HCEC 1CT (cell line): ENCODE measurements around the gene BNIP3.
A peak's percentile ranks its signal among the peaks of the same experiment; 100 is the strongest.

Source experiments
- DNase-seq: peaks from one replicate; pipeline ENCODE4 v3.0.0-alpha.2; 2017

BNIP3 gene

DNA sequence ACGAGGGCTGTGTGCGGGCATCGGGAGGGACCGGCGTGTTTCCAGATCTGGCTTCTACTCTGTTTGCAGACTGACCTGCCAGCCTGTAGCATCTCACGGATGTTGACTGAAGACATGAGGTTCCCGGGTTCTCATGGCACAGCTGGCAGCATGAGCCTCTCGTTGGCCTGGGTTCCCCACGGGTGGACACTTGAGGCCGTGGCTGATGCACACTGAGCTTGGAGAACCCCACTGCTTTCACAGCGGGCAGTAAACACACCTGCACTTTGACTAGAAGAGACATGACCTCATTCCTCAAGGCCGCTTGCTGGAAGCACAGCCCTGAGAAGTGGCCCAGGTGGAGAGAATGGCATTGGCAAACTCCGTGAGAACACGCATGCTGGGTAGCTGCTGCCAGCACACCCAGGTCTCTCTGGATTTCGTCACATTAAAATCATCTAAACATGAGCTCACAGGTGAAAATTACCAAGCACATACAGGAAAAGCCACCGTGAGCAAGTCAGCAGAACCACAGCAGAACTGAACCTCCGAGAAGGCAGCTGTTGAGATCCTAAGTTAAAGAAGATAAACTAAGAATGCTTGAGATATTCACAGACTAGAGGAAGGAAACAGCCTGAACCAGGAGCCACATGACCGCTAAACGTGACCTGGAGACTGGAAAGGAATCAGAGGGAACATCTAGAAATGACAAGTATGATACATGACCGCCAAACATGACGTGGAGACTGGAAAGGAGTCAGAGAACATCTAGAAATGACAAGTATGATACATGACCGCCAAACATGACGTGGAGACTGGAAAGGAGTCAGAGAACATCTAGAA, 32.5 kb downstream of the BNIP3 start:
- DNase-seq, result no peak

DNA sequence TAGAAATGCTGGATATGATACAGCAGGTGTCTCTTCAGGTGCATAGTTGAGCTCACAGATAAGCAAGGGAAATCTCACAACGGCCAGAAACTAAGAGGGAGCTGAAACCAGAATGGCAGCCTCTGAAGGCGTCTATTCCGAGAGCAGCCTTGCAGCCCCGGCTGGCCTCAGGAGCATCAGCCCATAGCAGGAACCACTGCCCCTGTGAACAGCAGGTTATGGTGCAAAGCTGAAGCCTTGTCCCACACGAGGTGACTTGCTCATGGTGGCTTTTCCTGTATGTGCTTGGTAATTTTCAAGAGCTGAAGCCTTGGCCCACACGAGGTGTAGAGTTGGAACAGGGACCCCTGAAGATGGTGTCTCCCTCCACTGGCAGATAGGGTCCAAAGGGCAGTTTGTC, 33.2 kb downstream of the BNIP3 start:
- no peak for DNase-seq

DNA sequence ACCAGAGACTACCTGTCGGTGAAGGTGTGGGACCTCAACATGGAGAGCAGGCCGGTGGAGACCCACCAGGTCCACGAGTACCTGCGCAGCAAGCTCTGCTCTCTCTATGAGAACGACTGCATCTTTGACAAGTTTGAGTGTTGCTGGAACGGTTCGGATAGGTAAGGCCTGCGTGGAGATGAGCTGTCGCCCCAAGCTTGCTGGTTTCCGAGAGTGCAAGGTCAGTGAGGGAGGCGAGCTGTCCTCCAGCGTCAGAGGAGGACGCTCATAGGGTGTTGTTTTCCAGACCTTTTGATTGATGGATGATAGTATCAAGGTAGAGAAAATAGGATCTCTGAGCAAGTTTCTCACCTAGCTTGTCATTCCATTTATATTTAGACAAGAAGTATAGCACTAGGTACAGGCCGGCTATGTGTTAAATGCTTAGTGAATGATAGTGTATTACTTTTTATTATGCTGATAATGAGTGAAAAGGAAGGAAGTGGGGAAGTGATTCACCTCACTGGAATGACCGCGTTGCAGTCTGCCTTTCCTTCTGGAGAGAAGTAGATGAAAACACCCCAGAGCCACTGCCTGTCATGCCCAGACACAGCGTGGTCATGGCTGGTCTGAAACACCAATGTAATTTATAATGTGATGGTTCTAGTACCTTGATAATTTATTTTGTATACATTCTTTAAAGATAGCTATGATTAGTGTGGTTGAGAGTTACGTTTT, 33.9 kb downstream of the BNIP3 start:
- peak; percentile 84 for DNase-seq

DNA sequence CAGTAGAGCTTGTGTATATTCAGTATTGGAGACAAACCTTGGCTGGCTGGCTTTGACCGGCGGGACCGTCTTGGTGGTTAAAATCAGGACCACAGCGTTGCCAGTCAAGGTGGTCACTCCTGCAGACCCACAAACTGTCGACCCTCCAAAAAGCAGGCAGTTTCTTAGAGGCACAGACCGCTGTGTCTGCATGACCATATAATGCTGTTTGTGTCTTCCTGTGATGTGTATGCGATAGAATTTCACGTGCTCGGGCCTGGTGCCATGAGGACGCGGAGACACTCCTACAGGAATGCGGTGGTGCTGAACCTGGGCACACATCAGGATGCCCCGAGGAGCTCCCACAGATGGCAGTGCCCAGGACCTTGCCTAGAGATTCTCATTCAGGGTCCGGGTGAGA, 34.8 kb downstream of the BNIP3 start:
- no peak for DNase-seq

DNA sequence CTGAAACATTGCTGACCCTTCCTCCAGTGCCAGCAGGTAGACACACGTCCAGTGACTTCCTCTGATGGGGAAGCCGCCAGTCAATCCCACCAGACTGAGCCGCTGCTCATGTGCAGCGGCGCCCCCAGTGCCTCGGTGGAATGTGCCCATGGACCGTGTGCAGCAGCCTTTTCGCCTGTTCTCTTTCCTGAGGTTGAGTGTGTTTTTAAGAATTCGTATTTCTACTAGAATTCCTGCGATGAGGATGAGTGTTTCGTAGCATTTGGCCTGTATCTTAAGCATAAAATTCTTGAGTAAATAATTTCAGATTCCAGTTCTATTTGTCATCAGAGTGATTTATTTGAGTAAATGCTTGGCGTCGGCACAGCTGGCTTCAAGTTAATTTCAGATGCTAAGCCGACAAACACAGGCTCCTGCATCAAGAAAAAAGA, 35.4 kb downstream of the BNIP3 start:
- peak; percentile 95 for DNase-seq

DNA sequence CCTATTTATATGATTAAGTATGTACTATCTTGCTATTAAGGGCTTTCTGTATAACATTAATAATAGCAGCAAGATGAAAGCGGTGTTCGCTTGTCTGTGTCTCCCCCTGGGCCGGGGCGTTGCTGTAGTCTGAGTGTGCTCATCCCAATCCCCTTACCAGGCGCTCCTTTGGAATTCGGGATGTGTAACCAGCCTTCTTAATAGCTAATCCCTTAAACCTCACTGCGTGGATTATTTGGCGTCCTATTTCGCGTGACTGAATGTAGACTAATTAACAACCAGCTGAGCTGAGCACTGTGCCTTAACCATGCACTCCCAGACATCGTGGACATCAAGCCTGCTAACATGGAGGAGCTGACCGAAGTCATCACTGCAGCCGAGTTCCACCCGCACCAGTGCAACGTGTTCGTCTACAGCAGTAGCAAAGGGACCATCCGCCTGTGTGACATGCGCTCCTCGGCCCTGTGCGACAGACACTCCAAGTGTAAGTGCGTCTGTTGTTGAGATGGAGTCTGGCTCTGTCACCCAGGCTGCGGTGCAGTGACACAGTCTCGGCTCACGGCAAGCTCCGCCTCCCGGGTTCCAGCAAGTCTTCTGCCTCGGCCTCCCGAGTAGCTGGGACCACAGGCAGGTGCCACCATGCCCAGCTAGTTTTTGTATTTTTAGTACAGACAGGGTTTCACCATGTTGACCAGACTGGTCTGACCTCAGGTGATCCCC, 36.6 kb downstream of the BNIP3 start:
- DNase-seq, result no peak

DNA sequence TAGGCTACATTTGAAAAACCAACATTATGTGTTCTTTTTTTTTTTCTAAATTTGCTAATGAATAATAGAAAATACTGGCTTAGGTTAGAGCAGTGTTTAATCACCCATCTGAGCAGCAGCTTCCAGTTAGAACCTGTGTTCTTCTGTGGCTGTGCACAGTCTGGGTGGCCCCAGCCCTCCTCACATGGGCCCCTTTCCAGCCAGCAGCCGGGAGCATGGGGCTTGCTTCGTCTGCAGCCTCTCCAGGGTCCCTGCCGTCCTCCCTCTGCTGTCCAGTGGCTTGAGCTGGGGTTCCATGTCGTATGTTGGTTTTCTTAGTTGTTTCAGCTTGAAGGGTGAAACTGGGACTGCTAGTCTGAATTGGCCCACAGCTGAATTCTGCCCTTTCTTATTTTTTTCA, 37.3 kb downstream of the BNIP3 start:
- no peak for DNase-seq

DNA sequence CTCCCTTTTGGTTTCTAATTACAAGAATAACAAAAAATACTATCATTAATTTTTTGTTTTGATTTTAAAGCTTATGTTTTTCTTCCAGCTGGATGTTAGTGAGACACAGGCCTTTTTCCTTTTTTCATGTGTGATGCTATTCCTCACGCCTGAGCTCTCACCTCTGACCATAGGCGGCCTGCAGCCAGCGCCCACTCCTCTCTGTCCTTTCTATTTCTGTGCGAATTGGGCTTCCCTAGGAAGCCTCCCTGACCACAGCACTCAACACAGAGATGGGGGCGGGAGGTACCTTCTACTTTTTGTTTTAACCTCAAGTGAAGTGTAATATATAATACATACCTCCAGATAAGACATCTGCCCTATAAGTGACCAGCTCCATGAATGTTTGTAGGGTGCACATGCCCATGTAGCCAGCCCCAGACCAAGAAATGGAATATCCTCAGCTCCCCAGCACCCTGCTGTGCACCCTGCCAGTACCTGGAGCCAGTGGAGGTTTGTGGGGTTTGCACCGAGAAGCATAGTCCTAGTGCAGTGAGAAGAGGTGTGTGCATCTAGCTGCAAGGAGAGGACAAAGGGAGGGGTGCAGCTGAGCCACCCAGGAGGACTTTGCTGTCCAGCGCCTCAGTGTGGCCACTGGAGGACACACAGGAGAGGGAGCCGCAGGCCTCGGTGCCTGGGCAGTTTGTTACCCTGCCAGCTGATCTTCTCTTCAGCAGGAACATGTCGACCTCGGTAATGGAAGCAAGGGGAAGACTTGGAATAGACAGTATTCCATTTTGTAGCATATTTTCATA, 38.5 kb downstream of the BNIP3 start:
- DNase-seq, result peak; percentile 26

DNA sequence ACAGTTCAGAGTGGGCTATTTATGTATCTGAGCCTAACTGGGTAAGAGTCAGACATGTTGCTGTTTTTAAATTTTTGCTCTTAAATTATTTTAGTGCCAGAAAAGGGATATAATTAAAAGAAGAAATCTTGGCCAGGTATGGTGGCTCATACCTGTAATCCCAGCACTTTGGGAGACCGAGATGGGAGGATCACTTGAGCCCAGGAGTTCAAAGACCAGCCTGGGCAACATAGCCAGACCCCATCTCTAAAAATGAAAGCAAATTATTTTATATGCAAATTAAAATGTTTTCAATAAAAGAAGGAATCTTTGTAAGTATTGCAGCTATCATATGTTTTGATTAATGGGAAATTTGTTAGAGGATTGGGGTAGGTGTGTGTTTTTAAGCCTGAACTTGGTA, 39.3 kb downstream of the BNIP3 start:
- DNase-seq, result no peak

DNA sequence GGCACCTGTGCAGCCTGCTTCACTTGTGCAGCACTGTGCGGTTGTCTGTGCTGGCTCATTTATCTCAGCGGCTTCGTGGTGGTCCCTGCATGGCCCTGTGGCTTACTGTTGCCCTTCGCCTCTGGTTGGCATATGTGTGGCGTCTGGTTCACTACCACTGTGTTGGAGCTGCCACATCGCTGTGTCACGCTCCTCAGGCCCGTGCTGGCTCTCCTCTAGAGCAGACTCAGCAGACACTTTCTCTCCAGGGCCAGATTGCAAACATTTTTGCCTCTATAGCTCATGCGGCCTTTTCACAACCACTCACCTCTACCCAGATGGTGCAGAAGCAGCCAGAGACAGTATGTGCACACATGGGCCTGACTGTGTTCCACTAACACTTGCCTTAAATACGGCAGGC, 43.0 kb downstream of the BNIP3 start:
- DNase-seq, result no peak

DNA sequence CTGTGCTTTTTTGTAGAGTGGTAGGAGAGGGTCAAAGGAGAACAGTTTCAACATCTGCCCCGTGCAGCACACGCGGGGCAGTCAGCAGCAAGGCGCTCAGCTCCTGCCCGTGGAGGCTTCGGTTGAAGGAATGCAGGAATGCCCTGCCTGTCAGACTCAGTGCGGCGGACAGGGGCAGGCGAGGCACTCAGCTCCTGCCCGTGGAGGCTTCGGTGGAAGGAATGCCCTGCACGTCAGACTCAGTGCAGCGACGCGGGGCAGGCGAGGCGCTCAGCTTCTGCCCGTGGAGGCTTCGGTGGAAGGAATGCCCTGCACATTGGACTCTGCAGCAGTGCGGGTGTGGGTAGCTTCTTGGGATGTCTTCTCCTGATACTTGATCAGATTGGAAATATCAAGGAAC, 43.9 kb downstream of the BNIP3 start:
- no peak for DNase-seq

DNA sequence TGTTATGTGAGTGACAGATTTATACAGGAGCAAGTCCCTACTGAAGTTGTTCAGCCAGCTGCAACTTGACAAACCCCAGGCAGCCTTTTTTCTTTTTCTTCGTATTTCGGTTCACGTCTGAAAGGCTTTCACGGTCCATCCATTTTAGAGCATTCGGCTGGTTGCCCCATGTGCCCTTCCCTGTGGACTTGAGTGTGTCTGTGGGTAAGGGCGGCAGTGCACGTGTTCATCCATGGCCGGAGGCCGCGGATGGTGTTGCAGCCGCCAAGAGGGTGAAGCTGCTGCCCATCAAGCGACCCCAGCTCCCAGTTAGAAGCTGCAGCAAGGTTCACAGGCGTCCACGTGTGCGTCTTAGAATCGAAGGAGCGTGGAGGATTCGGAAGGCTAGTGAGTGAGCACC, 45.0 kb downstream of the BNIP3 start:
- no peak for DNase-seq

DNA sequence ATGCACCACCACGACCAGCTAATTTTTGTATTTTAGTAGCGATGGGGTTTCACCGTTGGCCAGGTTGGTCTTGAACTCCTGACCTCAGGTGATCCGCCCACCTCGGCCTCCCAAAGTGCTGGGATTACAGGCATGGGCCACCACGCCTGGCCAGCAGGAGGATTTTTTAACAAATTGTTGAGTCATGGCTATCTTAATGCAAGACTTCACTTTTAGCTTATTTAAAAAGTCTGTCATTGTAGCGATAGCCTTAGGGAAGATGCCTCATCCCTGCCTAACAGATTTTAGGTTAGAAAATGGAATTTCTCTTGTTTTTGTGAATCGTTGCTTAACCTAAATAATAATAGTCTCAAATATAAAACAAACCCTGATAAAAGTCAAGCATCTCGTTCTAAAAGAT, 45.4 kb downstream of the BNIP3 start:
- DNase-seq, result no peak

DNA sequence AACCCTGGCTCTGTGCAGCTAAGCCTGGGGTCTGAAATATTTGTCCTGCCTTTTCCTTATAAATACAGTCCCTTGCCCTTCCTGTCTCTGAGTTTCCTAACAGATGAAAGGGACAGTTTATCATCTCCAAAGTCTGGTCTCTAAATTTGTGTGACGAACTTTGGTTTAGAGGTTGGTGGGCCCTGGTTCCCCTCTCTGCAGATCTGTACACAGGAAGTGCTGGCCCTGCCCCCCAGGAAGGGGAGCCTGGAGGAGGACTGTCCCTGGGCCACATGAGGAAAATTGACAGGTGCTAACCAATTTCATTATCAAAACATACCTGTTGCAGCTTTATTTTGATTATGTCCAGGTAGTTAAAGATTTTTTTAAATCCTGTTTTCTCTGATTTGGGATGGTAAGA, 46.5 kb downstream of the BNIP3 start:
- no peak for DNase-seq

DNA sequence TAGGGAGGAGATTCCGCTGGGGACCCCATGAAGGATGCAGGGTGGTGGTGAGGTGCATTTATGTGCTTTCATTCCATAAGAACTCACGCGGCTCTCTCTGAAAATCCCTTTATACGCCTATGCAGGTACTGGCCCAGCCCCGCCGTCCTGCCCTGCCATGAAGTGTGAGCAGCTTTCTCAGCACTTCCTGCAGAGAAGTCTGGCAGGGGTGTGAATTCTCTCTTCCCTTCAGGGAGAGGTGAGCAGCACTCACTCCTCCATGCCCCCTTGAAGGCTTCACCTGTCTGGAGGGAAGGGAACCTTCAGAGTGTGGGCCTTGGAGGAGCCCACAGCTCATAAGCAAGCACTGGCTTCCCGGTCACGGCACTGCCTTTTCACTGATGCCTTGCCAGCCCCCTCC, 47.0 kb downstream of the BNIP3 start:
- no peak for DNase-seq

DNA sequence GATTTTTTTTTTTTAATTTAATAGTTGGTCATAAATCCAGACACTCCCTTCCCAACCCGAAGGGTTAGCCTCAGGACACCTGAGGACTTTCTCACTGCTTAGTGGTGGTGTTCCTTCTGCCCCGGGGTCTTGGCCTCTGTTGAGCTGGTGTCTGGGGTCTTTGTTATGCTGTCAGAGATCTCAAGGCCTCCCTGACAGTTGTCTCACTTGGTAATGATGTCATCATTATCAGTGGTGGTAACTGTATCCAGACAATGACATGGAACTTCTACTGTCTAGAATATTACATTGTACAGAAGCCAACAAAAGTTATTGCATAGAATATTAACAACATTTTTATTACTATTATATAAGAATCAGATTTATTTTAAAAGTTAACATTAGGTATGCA, 48.0 kb downstream of the BNIP3 start:
- DNase-seq, result no peak

DNA sequence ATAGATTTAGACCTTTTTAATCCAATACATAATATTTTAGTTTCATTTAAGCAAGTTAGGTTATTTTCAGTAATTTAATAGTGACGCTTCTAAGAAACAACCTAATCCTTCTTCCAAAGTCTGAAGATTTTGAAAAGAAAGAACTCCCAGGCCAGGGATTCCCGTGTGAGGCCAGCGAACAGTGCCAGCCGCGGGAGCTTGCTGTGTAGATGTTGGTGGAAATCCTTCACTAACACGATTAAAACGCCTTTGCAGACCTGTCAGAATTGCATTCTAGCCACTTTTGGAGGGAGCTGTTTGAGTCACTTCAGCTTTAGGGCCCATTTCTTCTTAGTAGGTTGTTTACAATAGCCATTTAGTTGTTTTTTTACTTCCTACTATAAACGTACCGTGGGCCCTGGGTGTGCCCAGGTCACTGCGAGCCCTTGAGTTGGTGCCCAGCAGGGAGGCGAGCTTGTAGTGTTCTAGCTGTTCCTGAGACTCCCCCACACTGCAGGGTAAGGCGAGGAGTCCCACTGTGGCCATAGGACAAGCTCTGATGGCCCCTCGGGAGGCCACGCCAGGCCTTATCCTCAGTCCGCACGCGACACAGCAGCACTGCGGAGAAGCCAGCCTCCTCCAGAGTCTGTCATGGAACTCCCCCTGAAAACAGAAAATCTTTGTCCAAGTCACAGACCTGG, 48.6 kb downstream of the BNIP3 start:
- DNase-seq, result no peak

DNA sequence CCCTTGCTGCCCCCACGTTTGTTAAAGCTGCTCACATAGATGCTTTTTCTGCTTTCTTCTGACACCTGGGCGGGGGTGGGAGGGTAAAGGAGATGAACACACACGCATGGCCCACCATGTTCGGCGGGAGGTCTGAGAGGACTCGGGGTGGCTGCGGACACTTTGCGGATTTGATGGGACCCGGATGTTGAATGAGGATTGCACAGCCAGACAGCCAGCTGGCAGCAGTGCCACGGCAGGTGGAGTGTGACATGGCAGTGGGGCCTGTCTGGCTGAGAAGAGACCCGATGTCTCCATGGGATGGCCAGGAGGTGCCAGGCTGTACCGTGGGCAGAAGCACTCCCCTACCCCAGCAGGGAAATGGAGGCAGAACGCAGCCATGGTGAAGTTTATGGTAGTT, 49.7 kb downstream of the BNIP3 start:
- no peak for DNase-seq

DNA sequence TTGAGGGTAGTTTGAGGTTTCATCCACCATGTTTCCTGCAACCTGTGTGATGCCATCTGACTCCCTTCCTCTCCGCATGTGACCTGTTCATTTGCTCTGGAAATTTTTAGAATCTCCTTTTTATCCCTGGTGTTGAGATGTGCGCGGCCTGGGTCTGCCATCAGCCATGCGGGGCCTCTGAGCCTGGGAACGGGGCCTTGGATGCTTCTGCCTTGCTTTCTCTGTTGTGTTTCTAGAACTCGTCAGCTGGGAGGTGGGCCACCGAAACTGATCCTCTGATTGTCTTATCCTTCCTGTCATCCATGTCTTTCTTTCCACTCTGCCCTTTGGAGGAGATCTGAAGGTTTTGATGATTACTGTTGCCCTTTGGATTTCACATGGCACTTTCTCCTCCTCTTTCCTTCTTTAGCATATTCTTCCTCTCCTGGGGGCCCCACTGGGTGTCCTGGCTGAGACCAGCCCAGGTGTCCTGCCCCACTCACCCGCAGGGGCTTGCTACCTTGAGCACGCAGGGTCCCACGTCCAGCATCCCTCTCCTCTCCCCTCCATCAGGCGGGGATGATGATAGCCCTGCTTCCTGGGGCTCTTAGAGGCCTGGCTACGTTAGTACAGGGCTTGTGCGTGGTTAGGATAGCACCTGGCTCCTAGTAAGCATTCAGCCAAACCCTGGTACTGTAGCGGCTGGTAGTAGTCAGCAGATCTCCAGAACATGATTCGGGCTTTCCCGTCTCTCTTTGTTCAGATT, 51.0 kb downstream of the BNIP3 start:
- DNase-seq, result no peak

DNA sequence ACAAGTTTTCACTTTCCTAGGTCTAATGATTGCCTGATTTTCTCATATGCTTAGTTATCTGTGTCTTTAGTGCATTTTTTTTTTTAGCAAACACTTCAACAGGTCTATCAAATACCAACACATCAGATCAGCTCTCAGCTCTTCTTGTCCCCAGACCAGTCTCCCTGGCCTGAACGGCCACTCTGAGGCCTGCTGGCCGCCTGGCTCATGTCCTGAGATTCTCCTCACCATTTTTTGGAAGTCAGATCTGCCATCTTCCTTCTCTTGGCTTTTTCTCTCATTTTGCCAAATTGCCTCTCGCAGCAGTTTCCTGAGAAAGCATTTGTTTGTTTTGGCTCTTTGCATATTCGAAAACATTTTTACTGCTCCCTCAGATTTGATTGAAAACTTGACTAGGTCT, 51.6 kb downstream of the BNIP3 start:
- no peak for DNase-seq

DNA sequence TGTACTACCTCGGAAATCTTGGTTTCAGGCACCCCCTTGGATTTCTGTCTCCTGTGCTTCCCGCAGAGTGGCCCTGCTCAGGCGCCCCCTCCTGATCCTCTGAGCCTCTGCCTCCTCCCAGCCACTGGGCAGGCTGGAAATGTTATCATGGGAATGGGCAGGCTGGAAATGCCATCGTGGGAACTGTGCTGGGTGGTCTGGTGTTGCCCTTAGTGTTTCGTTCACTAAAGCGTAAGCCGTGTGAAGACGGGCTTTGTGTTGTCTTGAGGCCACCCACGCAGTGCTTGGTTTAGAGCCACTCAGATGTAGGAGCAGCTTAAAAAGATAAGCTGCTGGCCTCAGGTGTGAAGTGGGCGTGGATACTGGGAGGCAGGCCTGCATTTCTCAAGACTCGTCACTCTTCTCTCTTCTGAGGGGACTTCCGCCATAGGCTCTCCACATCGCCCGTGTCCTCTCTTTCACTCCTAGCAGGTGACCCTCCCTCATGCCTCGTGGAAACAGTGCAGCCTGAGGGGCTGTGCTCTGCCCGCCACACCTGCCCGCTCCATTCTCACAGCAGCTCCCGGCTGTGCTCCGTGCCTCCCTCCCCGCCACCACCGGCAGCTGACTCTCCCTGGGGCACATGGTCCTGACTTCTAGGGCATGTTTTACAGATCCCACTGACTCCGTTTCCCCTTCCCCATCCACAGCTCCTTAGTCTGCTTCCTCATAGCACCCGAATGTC, 52.4 kb downstream of the BNIP3 start:
- no peak for DNase-seq
